MCF 10A (cell line): ENCODE data around the gene UNC13C. TPM values are rescaled to one million over a fixed set of nuclear protein-coding genes. Genes with fewer than 3 reads are reported as not detected.

ENCODE experiments used
- BruUV-seq: library from RNA; stranded (reverse); fragments of 400-500 nt; replicated peaks from 2 replicates; lab custom pipeline; 2021; lab: Mats Ljungman, UMichigan
- CTCF ChIA-PET: fragments of 300-600 bp; sonication (Branson Sonifier 250); formaldehyde crosslinking; extraction: SDS; loops from one replicate; lab custom pipeline; 2021; ENCODE audit warnings: antibody characterized with exemption, inconsistent platforms; lab: Yijun Ruan, JAX
- POLR2A ChIA-PET: fragments of 300-600, 350-650 bp; sonication (Branson Sonifier 250); formaldehyde crosslinking; extraction: SDS; loops from one replicate; lab custom pipeline; 2020; ENCODE audit warnings: antibody characterized with exemption, inconsistent platforms; lab: Yijun Ruan, JAX
- DNase-seq: peaks from one replicate; pipeline ENCODE4 v3.0.0-alpha.2; 2018; ENCODE audit not compliant: unreplicated experiment
- H3K27ac Mint-ChIP-seq: one replicate; pipeline ENCODE4 v1.8.0; 2022; ENCODE audit warnings: mild to moderate bottlenecking, low read depth, mixed read lengths; ENCODE audit not compliant: unreplicated experiment
- H3K27me3 Mint-ChIP-seq: one replicate; pipeline ENCODE4 v1.8.0; 2022; ENCODE audit warnings: mixed read lengths; ENCODE audit not compliant: insufficient read depth, unreplicated experiment
- H3K36me3 Mint-ChIP-seq: one replicate; pipeline ENCODE4 v1.8.0; 2022; ENCODE audit warnings: mild to moderate bottlenecking, moderate library complexity, mixed read lengths; ENCODE audit not compliant: insufficient read depth, unreplicated experiment
- H3K4me1 Mint-ChIP-seq: one replicate; pipeline ENCODE4 v1.8.0; 2022; ENCODE audit warnings: mixed read lengths; ENCODE audit not compliant: insufficient read depth, unreplicated experiment
- H3K4me3 Mint-ChIP-seq: one replicate; pipeline ENCODE4 v1.8.0; 2022; ENCODE audit warnings: mild to moderate bottlenecking, moderate library complexity, mixed read lengths; ENCODE audit not compliant: unreplicated experiment
- H3K9me3 Mint-ChIP-seq: one replicate; pipeline ENCODE4 v1.8.0; 2022; ENCODE audit warnings: mixed read lengths; ENCODE audit not compliant: unreplicated experiment
- CTCF ChIP-seq: fragments of 200-600 bp; IDR thresholded peaks from one replicate; pipeline ENCODE4 v1.8.0; 2022; ENCODE audit warnings: antibody characterized with exemption, mild to moderate bottlenecking; ENCODE audit not compliant: unreplicated experiment
- intact Hi-C: fragments of 100-400 bp; cut with micrococcal nuclease; formaldehyde crosslinking; loops from 2 replicates; pipeline ENCODE4 v1.14.1; 2022
- total RNA-seq: library from RNA; stranded (reverse); gene quantifications from 2 replicates; pipeline ENCODE4 v1.2.3, GENCODE V29; 2022

UNC13C gene
- total RNA-seq, 1 experiment from 2014 or later = not detected

DNA sequence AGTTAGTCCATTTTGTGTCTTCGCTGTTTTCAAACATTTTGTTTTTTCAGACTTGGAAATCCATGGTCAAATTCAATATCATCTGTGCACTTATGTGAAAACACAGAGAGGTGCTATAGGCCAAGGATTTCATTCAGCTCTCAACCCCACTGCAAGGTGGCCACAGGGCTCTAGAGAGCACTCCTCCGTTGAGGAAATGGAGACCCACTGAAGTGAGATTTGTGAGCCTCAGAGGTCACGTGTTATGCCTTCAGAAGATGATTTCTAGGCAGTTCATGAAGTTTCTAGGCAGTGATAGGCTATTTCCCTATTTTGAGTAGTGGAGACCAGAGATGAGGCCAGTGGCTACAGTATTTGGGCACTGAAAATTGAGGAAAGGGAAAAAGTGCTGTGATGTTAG lies 88.2 kb downstream of the UNC13C start:
- no TSS peak for BruUV-seq
- ChIA-PET CTCF (no interaction called here), POLR2A (no interaction called here)
- Mint-ChIP-seq H3K27me3 (no peaks in the 10 kb centered on the region), H3K27ac (no peak overlapping the region), H3K9me3 (no peaks in the 10 kb centered on the region), H3K4me3 (no peak overlapping the region), H3K36me3 (no peaks in the 10 kb centered on the region), H3K4me1 (no peaks in the 10 kb centered on the region)
- intact Hi-C loops = no loop called here
- TF ChIP-seq CTCF = no peak
- DNase-seq = no peak

DNA sequence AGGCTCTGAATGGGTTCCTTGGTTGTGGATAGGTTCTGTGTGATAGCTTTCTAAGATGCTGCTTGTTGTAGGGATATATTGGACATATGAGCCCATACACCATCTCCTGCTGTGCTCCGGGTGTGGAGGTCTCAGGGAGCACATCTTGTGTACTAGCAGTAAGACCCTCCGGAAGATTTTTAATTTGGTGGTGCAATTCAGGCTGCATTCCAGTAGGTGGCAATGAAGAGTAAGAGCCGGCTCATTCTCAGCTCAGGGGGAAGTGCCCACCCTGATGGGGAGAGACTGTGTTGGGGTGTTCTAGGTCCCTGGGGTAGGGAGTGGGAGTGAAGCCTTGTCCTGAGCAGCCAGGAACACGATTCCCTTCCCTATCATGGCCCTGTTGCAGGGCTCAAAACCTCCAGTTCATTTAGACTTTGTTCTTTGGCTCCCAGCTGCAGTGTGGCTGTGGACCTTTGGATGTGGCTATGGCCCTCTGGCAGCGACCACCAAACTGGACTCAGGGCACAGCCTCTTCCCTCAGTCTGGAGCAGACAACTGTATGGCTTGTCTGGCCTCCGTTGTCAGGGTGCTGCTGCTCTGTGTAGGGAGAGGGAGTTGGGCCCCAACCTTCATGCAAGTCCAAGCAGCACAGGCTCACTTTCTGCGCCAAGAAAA lies 104.7 kb downstream of the UNC13C start:
- ChIA-PET POLR2A (no interaction called here), CTCF (interaction anchor here (0.6 to 2.9 kb wide), 10 partner anchors 14 to 1085 kb away, joined by 3 to 6 read pairs (median 3); no protein-coding TSS in a partner anchor)
- H3K4me3 Mint-ChIP-seq = no peak overlapping the region
- H3K27me3 Mint-ChIP-seq = peaks cover 55% of the 10 kb centered on the region
- H3K9me3 Mint-ChIP-seq = no peaks in the 10 kb centered on the region
- peak; percentile 65 for TF ChIP-seq CTCF
- no peaks in the 10 kb centered on the region for H3K36me3 Mint-ChIP-seq
- H3K4me1 Mint-ChIP-seq = no peaks in the 10 kb centered on the region
- BruUV-seq = no TSS peak
- intact Hi-C loops = loop anchor here (5.0 kb wide), 2 partner anchors 1024 to 1084 kb away; no protein-coding TSS in a partner anchor
- no peak overlapping the region for H3K27ac Mint-ChIP-seq
- peak; percentile 25 for DNase-seq

GRCh38 chr15:54083501-54083900 lies 105.3 kb downstream of the UNC13C start:
- H3K4me1 Mint-ChIP-seq = no peaks in the 10 kb centered on the region
- H3K27ac Mint-ChIP-seq = no peak overlapping the region
- H3K9me3 Mint-ChIP-seq = no peaks in the 10 kb centered on the region
- TF ChIP-seq CTCF = no peak
- ChIA-PET CTCF (interaction anchor here (0.6 to 2.9 kb wide), 6 partner anchors 13 to 418 kb away, joined by 3 to 6 read pairs (median 3); no protein-coding TSS in a partner anchor), POLR2A (no interaction called here)
- H3K4me3 Mint-ChIP-seq = no peak overlapping the region
- no peak for DNase-seq
- peaks cover 55% of the 10 kb centered on the region for H3K27me3 Mint-ChIP-seq
- intact Hi-C loops = loop anchor here (5.0 kb wide), 2 partner anchors 1024 to 1084 kb away; no protein-coding TSS in a partner anchor
- no peaks in the 10 kb centered on the region for H3K36me3 Mint-ChIP-seq
- no TSS peak for BruUV-seq

- no peaks in the 10 kb centered on the region for H3K36me3 Mint-ChIP-seq
- H3K4me3 Mint-ChIP-seq = no peak overlapping the region
- H3K27me3 Mint-ChIP-seq = peaks cover 50% of the 10 kb centered on the region
- no peak for DNase-seq
- H3K27ac Mint-ChIP-seq = no peak overlapping the region
- ChIA-PET POLR2A (no interaction called here), CTCF (interaction anchor here (0.6 to 2.9 kb wide), 4 partner anchors 13 to 417 kb away, joined by 3 to 6 read pairs (median 4); no protein-coding TSS in a partner anchor)
- no peak for TF ChIP-seq CTCF
- intact Hi-C loops = loop anchor here (5.0 kb wide), 2 partner anchors 1023 to 1083 kb away; no protein-coding TSS in a partner anchor
- H3K4me1 Mint-ChIP-seq = no peaks in the 10 kb centered on the region
- H3K9me3 Mint-ChIP-seq = no peaks in the 10 kb centered on the region
- no TSS peak for BruUV-seq
Measured at GRCh38 chr15:54083991-54084390, 105.8 kb downstream of the UNC13C start.
